Germinal center (tissue), 1 donor: ENCODE measurements around the gene TARBP1.
"Not testable (repeated sequence)": the region's sequence is repeated elsewhere in the genome, so short reads cannot be mapped to it uniquely, and the experiment has no call there.

ENCODE experiments used
- DNase-seq: peaks from one replicate; pipeline ENCODE4 v3.0.0; 2012; ENCODE audit warnings: mixed read lengths, low spot score

The TARBP1 gene

GRCh38 chr1:234395297-234395696, 83.7 kb downstream of the TARBP1 start:
- no peak for DNase-seq

DNA sequence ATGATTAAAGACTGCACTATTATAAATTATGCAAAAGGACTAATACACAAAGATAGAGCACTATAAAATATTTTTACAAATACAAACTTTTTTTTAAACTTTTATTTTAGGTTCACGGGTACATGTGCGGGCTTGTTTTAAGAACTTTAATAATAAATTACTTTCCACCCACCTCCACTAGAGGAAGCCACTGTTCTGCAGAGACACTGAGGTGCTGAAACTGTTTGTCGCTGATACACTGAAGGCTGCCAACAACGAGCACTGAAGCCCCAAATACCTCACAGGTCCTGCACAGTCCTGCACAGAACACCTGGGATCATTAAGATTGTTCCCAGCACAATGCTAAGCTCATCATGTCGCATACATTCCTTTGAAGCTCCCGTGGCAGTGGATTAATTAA, 85.8 kb downstream of the TARBP1 start:
- no peak for DNase-seq

DNA sequence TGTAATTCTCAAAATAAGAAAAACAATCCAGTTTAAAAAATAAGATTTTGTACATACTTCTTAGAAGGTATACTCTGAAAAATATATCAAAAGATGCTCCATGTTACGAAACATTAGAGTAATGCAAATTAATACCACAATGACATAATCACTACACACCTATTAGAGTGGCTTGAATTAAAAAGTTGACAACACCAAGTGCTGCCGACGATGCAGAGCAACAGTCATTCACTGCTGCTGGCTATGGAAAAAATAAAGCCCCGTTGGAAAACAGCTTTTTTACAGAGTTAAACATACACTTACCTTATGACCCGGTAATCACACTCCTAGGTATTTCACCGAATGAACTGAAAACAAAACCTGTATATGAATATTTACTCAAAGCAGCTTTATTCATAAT, 90.9 kb downstream of the TARBP1 start:
- DNase-seq: no peak

GRCh38 chr1:234386122-234386521, 92.9 kb downstream of the TARBP1 start:
- no peak for DNase-seq

GRCh38 chr1:234381699-234382555, 97.1 kb downstream of the TARBP1 start:
- no peak for DNase-seq

DNA sequence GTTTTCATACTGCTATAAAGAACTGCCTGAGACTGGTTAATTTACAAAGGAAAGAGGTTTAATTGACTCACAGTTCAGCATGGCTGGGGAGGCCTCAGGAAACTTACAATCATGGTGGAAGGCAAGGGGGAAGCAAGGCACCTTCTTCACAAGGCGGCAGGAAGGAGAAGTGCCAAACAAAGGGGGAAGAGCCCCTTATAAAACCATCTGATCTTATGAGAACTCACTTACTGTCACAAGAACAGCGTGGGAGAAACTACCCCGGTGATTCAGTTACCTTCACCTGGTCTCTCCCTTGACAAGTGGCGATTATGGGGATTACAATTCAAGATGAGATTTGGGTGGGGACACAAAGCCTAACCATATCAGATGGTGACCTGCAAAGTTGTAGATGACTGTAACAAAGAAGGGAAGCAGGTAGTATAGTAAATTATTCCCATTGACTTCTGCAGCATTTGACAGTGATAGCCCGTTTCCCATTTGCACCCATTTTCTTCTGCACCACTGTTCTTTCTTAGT, 99.3 kb downstream of the TARBP1 start:
- not testable (repeated sequence) for DNase-seq

DNA sequence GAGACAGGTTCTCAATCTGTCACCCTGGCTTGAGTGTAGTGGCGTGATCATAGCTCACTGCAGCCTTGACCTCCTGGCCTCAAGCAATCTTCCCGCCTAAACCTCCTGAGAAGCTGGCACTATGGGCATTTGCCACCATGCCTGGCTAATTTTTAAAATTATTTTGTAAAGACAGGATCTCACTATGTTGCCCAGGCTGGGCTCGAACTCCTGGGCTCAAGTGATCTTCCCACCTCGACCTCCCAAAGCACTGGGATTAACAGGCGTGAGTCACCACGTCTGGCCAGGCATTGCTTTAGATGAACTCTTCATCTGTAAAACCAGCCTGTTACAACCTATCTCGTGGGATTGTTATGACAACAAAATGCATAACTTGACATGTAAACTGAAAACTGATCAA, 103.3 kb downstream of the TARBP1 start:
- DNase-seq: no peak

DNA sequence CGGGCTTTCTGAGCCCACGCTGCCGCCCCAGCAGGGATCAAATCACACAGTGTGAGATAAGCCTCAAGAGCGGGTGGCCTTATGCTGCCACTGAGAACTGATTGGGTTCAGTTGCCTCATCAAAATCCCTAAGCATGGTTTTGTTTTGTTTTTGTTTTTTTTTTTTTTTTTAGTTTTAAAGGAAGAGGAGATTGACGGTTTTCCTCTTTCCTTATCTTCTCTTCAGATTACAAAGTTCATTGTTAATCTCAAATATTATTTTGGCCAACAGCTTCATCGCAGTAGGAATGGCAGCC, 105.1 kb downstream of the TARBP1 start:
- no peak for DNase-seq

DNA sequence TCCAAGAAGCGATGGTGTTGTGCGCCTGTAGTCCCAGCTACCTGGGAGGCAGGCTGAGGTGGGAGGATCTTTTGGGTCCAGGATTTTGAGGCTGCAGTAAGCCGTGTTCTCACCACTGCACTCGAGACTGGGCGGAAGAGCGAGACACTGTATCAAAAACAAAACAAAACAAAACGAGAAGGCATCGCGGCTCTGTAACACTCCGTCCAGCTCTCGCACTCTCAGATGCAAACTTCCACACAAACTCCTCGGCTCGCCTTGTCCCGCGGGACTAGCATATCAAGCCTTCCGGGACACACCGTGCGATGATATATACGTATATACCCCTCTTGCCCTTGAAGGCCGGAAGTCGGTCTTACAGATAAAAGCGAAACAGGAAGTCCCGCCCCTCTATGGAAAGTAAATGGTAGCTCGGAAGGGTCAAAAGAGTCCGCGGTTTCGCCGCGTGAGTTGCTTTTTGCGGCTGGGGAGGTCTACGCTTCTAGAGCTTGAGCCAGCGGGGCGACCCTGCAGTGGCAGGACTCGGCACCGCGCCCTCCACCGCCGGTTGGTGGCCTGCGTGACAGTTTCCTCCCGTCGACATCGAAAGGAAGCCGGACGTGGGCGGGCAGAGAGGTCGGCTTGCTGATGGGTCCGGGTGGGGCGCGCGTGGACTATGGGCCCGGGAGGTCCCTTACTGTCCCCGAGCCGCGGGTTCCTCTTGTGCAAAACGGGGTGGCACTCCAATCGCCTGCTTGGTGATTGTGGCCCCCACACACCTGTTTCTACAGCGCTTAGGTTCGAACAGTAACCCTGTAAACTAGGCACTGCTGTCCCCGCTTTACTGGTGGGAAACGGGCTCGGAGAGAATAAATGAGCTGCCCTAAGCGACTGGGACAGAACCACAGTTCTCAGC, 105.7 kb downstream of the TARBP1 start, which contains the start of gene COA6:
Gene COA6, plus strand, starts transcription at position 393 of the 895 bp plus-strand sequence. Its CDS starts 11 bp downstream, at position 404.
- DNase-seq: peak; percentile 86

DNA sequence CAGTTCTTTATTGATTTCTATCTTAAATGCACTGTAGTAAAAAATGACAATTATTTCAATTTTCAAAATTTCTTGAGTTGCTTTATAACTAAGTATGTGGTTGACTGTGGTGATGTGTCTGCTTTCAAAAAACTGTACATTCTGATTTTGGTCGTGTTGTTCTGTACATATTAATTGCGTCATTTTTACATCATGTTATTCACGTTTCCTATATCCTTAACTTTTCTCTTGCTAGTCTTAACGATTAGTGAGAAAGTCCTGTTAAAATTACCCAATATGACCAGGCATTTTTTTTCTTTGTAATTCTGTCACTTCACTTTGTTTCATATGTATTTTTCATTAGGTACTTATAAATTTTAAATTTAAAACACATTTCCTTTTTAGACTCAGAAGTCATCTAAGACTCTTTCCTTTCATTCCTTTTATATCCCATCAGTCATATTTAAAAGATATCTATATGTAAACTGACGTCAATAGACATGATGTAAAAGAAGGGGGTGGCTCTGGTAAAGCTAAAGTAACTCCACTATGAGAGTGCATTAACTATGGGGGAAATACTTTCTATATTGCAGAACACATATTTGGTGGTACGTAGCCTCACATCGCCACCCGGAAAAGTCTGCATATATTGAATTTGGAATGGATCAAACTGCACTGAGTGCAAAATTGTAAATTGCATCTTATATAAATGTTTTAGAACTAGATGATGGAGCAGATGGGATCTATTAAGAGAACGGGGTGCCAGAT, 106.8 kb downstream of the TARBP1 start:
- no peak for DNase-seq

- DNase-seq: no peak
Observed at GRCh38 chr1:234371414-234371813, 107.6 kb downstream of the TARBP1 start.

DNA sequence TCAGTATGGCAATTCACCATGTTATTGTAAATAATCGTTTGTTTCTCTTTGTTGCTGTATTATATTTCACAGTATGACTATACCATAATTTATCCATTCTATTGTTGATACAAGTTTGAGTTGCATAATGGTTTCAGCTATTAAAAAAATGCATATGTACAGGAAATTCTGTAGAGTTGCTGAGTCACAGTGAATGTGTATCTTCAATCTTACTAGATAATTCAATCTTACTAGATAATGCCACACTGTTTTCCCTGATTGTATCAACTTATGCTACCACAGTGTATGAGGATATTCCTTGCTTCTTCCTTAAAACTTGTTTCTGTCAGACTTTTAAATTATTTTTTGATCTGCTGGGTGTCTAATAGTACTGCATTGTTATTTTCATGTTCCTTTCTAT, 109.2 kb downstream of the TARBP1 start:
- no peak for DNase-seq

GRCh38 chr1:234369033-234369430, 109.9 kb downstream of the TARBP1 start:
- DNase-seq: no peak

DNA sequence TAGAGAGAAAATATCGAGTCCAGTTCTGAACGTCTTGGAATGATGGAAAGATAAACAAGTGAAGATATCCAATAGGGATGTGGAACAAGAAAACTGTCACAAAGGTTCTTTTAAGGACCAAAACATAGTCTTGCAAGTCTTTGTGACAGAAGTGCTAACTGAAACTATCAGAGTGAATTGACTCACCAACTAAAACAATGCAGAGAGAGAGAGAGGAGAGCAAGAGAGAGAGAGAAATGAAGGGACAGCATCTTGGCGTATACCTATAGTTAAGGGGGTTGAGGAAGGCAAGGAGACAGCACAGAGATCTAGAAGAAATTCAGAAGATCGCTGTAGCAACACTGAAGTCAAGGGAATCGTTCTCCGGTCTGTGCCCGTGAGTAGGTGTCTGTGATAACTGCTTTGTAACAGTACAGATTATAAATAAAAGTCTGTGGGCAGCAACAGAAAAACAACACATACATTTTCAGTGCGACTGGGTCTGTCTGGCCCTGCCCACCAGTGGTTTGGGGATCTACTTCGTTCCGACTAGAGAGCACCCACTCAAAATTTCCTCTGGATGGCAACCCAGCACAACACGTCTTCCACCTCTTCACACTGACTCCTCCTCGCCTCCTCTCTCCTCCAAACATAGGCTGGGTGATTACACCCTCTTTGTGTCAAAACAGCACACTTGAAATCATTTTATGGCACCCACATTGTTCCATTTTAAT, 110.5 kb downstream of the TARBP1 start:
- DNase-seq: no peak

DNA sequence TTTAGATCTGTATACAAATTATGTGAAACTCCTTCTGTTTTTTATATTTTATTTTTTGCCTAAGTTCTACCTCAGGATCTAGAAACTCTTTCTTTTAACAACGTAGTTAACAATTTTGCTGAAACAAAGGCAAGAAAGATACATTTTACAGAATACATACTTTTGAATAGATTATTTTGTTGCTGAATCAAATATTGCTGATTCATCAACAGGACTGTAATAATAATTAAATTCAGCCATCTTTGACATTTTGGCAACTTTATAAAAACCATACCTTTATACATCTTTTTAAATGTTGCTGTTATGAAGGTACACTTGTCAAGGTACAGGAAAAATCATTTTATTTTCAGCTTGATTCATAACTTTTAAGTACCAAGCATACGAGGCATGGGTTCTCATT, 116.4 kb downstream of the TARBP1 start:
- DNase-seq: no peak

DNA sequence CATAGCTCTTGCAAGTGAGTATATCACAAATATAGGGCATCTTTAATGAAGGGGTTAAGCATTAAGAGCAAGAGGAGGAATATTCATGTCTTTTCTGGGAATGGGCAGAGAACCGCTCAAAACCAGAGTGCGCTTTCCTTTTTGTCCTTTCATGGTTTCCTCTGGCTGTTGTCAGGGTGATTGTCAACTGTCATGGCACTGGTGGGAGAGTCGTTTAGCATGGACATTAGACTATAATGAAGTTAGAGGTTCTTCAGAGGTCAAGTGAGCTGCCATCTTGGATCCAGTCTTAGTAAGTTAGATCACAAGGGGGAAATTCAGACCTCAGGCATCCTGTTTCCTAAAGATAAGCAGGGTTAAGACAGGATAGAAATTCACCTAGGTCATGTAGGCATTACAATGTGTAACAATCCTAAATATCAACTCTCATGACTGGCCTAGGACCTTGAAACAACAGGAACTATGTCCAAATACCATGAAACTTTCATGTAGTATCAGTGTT, 117.8 kb downstream of the TARBP1 start:
- DNase-seq: no peak

- no peak for DNase-seq
Observed at GRCh38 chr1:234357831-234358230, 121.1 kb downstream of the TARBP1 start.

GRCh38 chr1:234356615-234357269, 122.2 kb downstream of the TARBP1 start:
- peak; percentile 11 for DNase-seq

DNA sequence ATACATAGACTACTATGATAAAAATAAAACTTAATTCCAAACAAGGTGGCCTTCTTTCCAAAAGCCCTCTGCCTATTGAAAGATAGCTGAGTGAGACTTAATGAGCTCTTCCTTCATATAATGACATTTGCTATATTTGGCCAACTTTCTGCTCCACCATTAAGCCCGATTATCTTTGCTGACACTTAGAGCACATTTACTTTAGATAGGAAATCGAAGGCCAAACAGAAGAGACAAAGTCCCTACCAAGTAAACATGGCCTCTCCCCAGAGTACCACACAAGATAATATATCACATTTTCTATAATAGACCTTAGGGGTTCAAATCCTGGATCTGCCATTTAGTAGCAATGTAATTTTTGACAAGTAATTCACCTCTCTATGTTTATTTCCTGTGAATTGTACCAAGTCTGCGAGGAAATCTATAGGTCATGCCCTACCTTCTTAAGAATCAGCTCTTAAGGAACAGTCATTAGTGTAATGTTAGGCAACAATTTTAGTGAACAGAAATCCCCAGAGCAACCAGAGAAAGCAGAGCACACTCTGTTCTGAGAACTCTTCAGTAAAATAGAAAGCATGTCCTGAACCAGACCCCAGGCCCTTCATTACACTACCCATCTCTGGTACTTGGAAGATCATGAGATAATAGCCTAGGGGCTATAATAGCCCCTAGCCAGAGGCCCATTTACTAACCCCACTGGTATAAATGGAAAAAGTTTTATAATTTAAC, 123.0 kb downstream of the TARBP1 start:
- DNase-seq: no peak

DNA sequence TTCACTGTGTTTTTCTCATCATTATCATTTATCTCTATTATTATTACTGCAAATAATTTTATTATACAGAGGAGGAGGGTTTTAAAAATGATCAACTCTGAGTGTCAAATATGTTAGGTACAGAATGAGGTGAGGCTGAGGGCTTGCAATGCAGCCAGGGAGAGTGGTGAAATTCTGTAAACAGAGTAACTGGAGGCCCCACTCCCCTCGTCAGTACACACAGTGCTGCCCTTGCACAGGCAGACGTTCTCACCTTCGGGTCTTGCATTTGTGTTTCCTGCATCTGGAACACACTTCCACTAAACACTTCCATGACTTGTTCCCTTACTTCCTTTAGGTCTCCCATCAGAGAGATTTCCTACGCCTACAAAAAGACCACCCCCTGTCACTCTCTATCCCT, 130.0 kb downstream of the TARBP1 start:
- no peak for DNase-seq
